ENCODE results near the gene MKS1. TPM values are rescaled to one million over a fixed set of nuclear protein-coding genes. Genes with fewer than 3 reads are reported as not detected.

The MKS1 gene
- total and polyA plus RNA-seq, 7 donors: 4.2 to 6.9 (median 5.5) TPM

DNA sequence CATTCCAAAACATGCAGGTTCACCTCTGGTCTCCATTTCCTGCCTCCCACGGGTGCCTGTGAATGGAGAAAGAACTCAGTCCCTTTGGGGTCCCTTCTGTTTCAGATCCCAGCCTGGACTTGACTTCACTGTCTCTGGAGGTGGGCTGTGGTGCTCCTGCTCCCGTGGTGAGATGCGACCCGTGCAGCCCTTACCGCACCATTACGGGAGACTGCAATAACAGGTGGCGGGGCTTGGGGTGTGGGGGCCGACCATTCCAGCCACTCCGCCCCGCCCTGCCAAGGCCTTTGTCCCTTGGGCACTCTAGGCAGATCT lies 29.9 kb upstream of the MKS1 start:
- peak in 2 of 4 donors; percentile 12 to 22 for ATAC-seq
- Histone ChIP-seq H3K36me3 (ENCODE audit: insufficient read depth in 1 of 2, low read depth in 1 of 2) (no peaks in the 10 kb centered on the region), H3K27ac (no peak overlapping the region), H3K9me3 (no peaks in the 10 kb centered on the region), H3K4me1 (peaks cover 8% of the 10 kb centered on the region), H3K27me3 (ENCODE audit: insufficient read depth in 3 of 3, low read length in 2 of 3) (peaks cover 0 to 21% (median 2%) of the 10 kb centered on the region in 3 donors), H3K4me3 (peak overlapping the region; percentile 64)
- TF ChIP-seq, protein P1, sequence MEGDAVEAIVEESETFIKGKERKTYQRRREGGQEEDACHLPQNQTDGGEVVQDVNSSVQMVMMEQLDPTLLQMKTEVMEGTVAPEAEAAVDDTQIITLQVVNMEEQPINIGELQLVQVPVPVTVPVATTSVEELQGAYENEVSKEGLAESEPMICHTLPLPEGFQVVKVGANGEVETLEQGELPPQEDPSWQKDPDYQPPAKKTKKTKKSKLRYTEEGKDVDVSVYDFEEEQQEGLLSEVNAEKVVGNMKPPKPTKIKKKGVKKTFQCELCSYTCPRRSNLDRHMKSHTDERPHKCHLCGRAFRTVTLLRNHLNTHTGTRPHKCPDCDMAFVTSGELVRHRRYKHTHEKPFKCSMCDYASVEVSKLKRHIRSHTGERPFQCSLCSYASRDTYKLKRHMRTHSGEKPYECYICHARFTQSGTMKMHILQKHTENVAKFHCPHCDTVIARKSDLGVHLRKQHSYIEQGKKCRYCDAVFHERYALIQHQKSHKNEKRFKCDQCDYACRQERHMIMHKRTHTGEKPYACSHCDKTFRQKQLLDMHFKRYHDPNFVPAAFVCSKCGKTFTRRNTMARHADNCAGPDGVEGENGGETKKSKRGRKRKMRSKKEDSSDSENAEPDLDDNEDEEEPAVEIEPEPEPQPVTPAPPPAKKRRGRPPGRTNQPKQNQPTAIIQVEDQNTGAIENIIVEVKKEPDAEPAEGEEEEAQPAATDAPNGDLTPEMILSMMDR (IDR thresholded peaks at IDR 0.05): no peak
- no peak for DNase-seq
- 11 to 15% (median 11%) methylated on average over 10 of the region's 10 CpGs for WGBS, 3 donors
- intact Hi-C loops (cut with DNase I): loop anchor here in 1 of 2 donors (1.0 to 2.0 kb wide), 2 partner anchors 34 to 168 kb away; partner anchors contain the start of gene RNF43

DNA sequence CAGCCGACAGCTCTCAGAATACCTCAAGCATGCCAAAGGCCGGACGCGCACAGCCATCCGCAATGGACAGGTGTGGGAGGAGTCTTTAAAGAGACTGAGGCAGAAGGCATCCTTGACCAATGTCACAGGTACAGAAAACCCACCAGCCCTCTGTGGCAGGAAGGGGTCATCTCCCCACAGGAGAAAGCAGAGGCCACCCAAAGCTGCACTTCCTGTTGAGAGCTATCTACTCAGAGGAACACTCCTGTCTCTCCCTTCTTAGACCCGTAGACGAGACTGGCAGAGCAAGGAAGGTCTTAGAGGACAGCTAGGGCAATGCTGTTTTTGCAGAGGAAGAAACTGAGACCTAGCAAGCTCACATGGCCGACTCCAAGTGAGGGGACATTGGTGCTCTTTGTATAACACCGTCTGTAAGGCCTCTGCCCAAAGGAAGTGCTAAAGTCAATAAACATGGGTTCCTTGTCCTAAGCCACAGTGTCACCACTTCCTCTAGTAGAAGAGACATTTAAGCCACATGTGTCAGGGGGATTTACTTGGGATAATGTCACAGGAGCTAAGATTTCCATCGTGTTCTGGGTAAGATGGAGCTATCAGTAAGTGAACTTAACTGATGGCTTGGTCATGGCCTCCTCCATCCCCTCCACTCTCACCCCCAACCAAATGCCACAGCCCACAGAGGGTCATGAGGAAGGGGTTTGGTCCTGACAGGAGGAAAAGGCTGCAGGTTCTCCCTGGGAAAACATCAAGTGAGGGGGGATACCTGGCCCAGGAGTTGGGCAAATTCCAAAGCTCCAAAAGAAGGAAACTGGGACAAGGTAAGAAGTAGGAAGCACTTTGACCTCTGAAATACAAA lies 28.7 kb upstream of the MKS1 start:
- Histone ChIP-seq H3K4me1 (peaks cover 8% of the 10 kb centered on the region), H3K36me3 (ENCODE audit: insufficient read depth in 1 of 2, low read depth in 1 of 2) (no peaks in the 10 kb centered on the region), H3K9me3 (no peaks in the 10 kb centered on the region), H3K27ac (no peak overlapping the region), H3K4me3 (no peak overlapping the region), H3K27me3 (ENCODE audit: insufficient read depth in 3 of 3, low read length in 2 of 3) (peaks cover 0 to 21% (median 5%) of the 10 kb centered on the region in 3 donors)
- intact Hi-C loops (cut with DNase I): loop anchor here in 1 of 2 donors (2.0 kb wide), 1 partner anchor 169 kb away; the partner anchor contains the start of gene RNF43
- ATAC-seq (no peak), DNase-seq (no peak)
- 74 to 77% (median 77%) methylated on average over 10 of the region's 10 CpGs for WGBS, 3 donors
- TF ChIP-seq, protein P1 (IDR thresholded peaks at IDR 0.05): no peak

DNA sequence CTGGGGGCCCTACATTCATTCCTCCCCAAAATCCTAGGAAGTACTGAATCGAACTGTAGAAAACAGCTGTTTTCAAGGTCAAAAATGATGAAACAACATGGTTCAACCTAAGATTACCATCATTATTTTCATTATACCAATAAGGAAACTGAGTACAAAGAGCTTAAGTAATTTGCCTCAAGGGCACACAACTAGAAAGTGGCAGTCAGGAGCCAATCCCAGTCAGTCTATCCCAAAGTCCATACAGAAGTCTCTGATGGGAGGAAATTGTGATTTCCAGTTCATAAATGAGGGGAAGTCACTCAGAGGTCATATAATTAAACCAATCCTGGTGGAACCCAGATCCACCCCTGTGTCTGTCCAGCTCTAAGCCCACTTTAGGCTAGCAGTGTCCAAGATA lies 27.7 kb upstream of the MKS1 start:
- H3K36me3 ChIP-seq (ENCODE audit: insufficient read depth in 1 of 2, low read depth in 1 of 2): no peaks in the 10 kb centered on the region
- TF ChIP-seq, protein P1 (IDR thresholded peaks at IDR 0.05): no peak
- H3K27ac ChIP-seq: no peak overlapping the region
- 58 to 82% (median 74%) methylated on average over 1 of the region's 1 CpG for WGBS, 3 donors
- peaks cover 8% of the 10 kb centered on the region for H3K4me1 ChIP-seq
- H3K27me3 ChIP-seq (ENCODE audit: insufficient read depth in 3 of 3, low read length in 2 of 3): peaks cover 0 to 29% (median 5%) of the 10 kb centered on the region in 3 donors
- no peak overlapping the region for H3K4me3 ChIP-seq
- ATAC-seq (no peak), DNase-seq (no peak)
- intact Hi-C loops (cut with DNase I): no loop called here
- no peaks in the 10 kb centered on the region for H3K9me3 ChIP-seq

DNA sequence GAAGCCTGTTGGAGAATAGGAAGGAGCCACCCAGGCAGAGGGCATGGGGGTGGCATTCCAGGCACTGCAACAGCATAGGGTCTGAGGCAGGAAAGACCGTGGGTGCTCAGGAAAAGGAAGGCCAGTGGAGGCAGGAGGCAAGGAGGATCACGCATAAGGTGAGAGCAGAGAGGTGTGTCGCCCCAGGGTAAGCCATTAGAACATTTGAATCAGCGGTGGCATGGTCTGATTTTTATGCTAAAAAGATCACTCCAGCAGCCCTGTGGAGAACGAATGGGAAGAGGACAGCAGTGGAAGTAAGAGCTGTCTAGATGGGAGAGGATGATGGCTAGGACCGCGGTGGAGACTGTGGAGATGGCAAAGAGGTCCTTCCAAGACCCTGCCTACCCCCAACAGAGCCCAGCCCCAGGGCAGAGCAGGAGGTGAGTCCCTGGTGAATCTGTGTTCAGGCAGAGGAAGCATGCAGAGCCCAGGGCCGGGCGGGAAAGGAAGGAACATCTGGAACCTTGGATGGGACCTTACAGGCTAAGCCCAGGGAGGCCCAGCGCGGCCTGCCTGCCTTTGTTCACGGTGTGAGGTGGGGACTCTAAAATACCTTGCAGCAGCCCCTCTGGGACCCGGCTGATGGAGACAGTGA lies 27.2 kb upstream of the MKS1 start:
- ATAC-seq (no peak), DNase-seq (no peak)
- Histone ChIP-seq H3K4me3 (no peak overlapping the region), H3K27me3 (ENCODE audit: insufficient read depth in 3 of 3, low read length in 2 of 3) (peaks cover 0 to 34% (median 5%) of the 10 kb centered on the region in 3 donors), H3K27ac (no peak overlapping the region), H3K9me3 (no peaks in the 10 kb centered on the region), H3K36me3 (ENCODE audit: insufficient read depth in 1 of 2, low read depth in 1 of 2) (no peaks in the 10 kb centered on the region), H3K4me1 (peaks cover 8% of the 10 kb centered on the region)
- intact Hi-C loops (cut with DNase I): no loop called here
- WGBS, 3 donors: 75 to 79% (median 76%) methylated on average over 13 of the region's 13 CpGs
- TF ChIP-seq, protein P1 (IDR thresholded peaks at IDR 0.05): no peak
